ENCODE measurements around the gene ASPSCR1.

The ASPSCR1 gene

DNA sequence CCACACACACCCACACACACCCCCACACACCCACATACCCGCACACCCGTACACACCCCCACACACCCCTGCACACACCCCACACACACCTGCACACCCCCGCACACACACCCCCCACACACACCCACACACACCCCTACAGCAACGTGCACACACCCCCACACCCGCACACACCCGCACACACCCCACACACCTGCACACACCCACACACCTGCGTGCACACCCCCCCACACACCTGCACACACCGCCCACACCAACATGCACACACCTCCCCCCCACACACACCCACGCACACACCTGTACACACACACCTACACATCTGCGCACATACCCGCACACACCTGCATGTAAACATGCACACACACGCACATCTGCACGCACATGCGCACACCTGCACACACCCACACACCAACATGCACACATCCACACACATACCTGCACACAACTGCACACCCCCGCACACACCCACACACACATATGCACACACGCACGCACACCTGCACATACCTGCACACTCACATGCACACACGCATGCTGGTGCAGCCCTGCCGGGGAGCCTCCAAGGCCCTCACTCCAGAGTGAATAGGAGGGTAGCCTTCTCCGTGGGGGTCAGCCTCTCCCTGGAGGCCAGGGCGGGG lies 7.5 kb downstream of the ASPSCR1 start:
- DNase-seq, result no peak

DNA sequence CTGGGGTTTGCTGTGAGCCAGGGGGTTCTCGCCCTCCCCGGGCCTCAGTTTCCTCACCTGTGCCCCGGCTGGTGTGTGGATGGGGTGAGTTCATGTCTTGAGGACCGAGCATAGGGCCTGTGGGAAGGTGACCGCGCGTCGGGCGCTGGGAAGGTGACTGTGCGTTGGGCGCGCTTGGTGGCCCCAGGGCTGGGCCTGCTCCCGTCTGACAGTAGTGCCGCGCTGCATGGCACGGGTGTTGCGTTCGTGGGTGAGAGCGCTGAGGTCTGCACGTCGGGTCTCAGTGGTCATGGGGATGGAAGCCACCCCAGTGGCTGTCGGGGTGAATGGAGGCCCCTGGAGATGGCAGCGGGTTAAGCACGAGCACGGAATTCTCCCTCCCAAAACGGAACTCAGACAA lies 9.2 kb downstream of the ASPSCR1 start:
- no peak for DNase-seq

GRCh38 chr17:81987161-81987770 lies 9.8 kb downstream of the ASPSCR1 start:
- no peak for DNase-seq

DNA sequence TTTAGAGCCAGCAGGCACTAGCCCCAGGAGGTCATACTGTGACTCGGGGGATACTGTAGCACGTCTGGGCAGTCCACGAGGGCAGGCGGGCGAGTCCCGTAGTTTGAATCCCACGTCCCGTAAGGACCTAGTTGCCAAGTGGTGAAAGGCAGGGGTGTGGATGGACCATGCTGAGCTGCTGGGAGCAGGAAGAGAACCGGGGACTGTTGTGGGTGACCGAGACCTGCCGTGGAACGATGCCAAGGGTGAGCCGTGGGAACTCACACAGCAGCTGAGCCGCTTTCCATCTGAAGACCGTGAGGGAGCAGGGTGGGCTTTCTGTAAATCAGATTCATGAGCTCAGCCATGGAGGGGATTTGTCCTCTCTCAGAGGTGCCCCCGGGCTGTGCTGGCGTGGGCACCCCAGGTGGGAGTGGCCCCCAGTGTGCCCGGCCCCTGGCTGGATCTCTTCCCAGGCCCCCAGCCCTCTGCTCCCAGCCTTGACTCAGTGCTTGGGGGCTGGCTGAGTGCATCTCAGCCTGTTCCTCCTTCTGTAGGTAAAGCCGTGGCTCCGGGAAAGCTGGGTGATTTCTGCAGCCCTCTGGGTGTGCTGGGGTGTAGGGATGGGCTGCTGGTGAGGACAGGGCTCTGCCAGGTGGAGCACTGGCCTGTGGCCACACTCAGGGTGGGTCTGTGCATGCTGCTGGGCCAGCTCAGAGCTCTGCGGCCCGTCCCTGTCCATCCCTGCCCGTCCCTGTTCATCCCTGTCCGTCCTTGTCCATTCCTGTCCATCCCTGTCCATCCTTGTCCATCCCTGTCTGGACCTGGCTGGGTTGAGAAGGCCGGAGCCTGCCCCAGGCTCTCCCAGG lies 13.6 kb downstream of the ASPSCR1 start:
- no peak for DNase-seq

GRCh38 chr17:81991684-81992305 lies 14.4 kb downstream of the ASPSCR1 start:
- peak; percentile 57 for DNase-seq

DNA sequence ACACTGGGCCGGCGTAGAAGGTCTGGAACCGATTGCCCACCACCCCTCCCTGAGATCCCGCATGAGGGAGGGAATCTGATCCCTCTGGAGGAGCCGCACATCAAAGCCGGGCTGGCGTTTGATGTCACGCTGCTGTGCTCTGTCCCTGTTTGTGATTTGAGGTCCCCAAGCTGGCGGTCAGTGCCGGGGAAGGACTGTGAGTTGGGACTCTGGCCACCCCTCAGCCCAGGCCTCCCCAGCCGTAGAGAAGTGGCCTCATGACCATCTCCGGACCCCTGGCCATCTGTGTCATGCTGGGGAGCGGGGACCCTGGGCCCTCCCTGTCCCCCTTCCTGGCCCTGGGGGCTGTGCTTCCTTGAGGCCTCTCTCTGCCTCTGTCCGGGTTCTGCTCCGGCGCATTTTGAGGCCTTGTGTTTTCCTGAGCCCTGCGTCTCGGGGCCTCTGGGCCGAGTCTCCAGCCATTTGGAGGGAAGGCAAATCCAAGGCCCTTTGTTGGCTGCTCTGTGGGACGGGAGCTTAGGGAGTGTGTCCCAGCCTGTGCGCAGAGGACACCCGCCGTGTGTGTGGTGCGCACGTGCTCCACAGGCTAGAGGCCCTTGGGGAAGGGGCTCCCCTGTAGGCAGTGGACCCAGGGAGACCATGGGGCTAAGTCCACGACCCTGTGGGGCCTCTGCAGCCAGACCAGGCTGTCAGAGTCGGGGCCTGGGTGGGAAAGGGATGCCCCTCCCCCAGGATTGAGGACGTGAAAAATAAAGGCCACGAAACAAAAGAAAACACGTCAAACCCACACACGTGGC lies 15.1 kb downstream of the ASPSCR1 start:
- no peak for DNase-seq

- DNase-seq, result no peak
Measured at GRCh38 chr17:81993729-81994592, 16.5 kb downstream of the ASPSCR1 start.

GRCh38 chr17:81994593-81995462 lies 17.4 kb downstream of the ASPSCR1 start:
- DNase-seq, result no peak

- DNase-seq, result no peak
Measured at GRCh38 chr17:81995463-81996231, 18.2 kb downstream of the ASPSCR1 start.

- no peak for DNase-seq
Measured at GRCh38 chr17:81996232-81996756, 18.9 kb downstream of the ASPSCR1 start.

DNA sequence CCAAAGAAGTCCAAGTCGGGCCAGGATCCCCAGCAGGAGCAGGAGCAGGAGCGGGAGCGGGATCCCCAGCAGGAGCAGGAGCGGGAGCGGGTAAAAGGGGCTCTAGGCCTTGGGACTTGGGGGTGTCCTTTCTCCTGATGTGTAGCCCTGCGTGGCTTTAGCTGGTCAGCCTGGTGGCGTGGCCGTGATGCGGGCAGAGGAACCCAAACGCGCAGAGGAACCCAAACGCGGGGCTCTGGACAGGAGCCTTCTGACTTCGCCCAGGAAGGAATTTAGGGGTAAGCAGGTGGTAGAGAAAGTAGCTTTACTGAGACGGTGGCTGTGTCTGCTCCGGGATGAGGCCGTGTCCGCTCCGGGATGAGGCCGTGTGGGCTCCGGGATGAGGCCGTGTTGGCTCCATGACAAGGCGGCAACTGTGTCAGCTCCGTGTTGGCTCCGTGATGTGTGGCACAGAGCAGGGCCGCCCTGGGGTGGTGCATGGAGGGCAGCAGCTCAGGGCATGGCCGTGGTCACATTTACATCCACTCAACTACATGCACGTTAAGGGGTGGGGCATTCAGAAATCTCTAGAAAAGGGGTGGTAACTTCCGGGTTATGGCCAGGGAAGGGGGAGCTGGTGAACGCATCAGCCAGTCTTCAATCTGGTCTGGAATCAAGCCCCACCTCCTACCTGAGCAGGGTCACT lies 19.5 kb downstream of the ASPSCR1 start:
- no peak for DNase-seq

- no peak for DNase-seq
Measured at GRCh38 chr17:81998212-81998611, 20.8 kb downstream of the ASPSCR1 start.

- no peak for DNase-seq
Measured at GRCh38 chr17:81998691-81999438, 21.4 kb downstream of the ASPSCR1 start.

GRCh38 chr17:81999587-81999975 lies 22.2 kb downstream of the ASPSCR1 start:
- DNase-seq, result no peak

DNA sequence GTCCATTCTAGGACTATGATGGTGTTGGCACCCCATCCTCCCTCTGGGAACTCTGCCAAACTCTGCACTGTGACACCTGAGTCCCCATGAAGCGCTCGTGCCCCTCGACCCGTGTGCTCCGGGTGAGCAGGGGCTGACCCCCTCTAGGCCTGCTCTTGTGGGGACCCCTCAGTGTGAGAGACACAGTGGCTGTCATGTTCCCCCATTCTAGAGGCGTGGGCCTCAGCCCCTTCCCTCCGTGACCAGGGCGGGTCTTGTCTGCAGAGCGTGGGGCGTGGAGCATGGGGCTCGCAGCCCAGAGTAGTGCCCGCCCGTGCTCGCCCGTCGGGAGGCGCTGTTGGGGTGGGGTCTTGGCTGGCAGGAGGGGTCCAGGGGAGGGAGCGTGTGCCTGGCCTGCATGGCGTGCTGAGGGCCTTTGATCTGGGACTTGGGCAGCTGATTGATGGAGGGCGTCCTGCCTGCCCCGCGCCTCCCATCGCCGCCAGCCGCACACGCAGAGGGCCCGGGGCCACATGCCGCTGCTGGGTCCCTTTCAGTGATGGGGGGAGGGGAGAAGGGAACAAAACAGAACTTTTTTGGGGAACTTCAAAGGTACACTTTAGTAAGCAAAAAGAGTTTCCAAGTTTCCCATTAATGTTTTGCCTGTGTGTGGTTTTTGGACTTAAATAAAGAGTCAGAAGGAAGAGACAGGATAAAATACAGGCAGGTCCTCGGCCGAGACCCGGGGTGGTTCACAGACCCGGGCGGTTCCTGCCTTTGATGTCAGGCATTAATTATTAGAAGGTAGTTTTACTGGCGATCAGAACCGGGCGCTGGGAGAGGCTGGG lies 22.8 kb downstream of the ASPSCR1 start:
- DNase-seq, result no peak

DNA sequence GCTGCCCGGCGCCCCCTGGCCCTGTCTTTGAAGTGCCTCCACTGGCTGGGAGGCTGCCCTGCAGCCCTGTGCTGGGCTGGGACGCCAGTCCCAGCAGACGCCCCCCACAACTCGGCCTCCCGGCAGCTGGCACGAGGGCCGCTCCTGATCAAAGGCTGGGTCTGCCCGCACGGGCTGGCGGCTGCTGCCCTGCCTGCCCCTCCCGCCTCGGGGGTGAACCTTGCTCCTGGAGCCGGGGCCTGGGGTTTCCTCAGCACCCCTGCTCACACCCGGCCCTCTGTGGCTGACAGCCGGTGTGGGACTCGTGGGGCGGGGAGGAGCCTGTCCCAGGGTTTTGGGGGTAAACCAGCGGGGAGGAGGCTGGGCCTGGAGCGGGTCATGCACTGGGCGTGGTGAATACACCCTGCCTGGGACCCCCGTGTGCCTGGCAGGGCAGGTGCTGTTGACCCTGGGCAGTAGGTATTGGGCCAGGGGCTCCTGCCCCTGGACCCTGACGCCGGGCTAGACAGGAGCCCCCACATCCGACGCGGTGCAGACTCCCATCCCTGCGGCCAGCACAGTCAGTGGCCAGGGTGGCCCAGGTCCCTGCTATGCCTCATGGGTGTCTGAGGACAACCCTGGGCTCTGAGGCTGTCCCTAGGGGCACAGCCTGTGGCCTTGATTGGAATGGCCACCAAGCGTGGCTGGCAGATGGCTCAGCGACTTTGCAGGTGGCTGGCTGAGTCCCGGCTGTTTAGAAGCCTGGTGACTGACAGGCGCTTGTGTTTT lies 23.6 kb downstream of the ASPSCR1 start:
- no peak for DNase-seq
